ENCODE results near the gene FHOD3. TPM values are rescaled to one million over a fixed set of nuclear protein-coding genes. Genes with fewer than 3 reads are reported as not detected.

Gene FHOD3
- total RNA-seq, 4 donors from 2014 or later: 15.6 to 25.9 (median 21.6) TPM

DNA sequence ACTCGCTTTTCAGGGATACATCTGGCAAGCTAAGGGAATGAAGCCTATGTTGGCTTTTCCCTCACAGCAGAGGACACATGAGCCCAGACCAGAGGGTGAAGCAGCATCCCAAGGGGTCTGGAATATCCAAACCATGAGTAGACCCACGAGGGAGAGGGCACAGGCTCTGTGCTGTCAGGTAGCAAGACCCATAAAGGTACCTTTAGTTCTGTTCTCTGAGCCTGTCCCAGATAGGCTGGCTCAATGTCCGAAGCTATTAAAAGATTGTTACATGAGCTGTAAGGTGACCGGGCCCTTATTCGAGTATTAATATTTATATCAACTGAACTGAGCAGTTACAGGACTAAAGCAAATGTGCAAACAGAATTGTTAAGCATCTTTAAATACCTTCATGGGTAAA is 479.1 kb downstream of the FHOD3 start:
- no peaks in the 10 kb centered on the region for H3K27me3 ChIP-seq
- WGBS, 2 donors: 89 to 95% methylated on average over 5 of the region's 5 CpGs
- no peaks in the 10 kb centered on the region for H3K9me3 ChIP-seq
- no peak for DNase-seq (ENCODE audit: low spot score in 2 of 2)
- no peak overlapping the region for H3K27ac ChIP-seq
- H3K4me1 ChIP-seq: no peaks in the 10 kb centered on the region
- peaks cover 0 to 12% (median 0%) of the 10 kb centered on the region in 3 donors for H3K36me3 ChIP-seq
- no peak overlapping the region for H3K4me3 ChIP-seq
- TF ChIP-seq, protein P1, sequence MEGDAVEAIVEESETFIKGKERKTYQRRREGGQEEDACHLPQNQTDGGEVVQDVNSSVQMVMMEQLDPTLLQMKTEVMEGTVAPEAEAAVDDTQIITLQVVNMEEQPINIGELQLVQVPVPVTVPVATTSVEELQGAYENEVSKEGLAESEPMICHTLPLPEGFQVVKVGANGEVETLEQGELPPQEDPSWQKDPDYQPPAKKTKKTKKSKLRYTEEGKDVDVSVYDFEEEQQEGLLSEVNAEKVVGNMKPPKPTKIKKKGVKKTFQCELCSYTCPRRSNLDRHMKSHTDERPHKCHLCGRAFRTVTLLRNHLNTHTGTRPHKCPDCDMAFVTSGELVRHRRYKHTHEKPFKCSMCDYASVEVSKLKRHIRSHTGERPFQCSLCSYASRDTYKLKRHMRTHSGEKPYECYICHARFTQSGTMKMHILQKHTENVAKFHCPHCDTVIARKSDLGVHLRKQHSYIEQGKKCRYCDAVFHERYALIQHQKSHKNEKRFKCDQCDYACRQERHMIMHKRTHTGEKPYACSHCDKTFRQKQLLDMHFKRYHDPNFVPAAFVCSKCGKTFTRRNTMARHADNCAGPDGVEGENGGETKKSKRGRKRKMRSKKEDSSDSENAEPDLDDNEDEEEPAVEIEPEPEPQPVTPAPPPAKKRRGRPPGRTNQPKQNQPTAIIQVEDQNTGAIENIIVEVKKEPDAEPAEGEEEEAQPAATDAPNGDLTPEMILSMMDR (IDR thresholded peaks at IDR 0.05): no peak
- TF ChIP-seq EP300 (IDR thresholded peaks at IDR 0.05) (no peak), POLR2A (IDR thresholded peaks at IDR 0.05) (no peak)

DNA sequence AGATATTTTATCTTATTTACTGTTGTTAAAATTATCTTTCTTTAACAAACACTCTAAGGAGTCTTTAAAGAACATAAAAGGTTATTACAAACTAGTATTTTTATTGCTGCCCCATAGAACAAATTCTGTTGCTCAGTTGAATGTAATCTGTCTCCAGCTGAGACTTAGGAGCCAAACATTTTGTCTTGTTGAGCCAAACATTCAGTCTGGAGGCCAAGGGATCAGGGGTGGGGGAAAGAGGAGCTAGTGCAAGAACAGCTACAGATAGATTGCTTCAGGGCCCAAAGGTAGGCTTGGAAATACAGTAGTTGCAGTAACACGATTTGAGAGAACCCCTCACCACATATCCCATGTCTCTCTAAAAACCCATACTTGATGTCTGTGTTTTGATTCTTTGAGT is 480.1 kb downstream of the FHOD3 start:
- Histone ChIP-seq H3K27me3 (no peaks in the 10 kb centered on the region), H3K36me3 (peaks cover 0 to 13% (median 0%) of the 10 kb centered on the region in 3 donors), H3K9me3 (no peaks in the 10 kb centered on the region), H3K4me1 (no peaks in the 10 kb centered on the region), H3K27ac (no peak overlapping the region), H3K4me3 (no peak overlapping the region)
- TF ChIP-seq POLR2A (IDR thresholded peaks at IDR 0.05): no peak
- TF ChIP-seq, protein P1 (IDR thresholded peaks at IDR 0.05): no peak
- no peak for TF ChIP-seq EP300 (IDR thresholded peaks at IDR 0.05)
- no peak for DNase-seq (ENCODE audit: low spot score in 2 of 2)
- WGBS, 2 donors: 69 to 81% methylated on average over 1 of the region's 1 CpG

DNA sequence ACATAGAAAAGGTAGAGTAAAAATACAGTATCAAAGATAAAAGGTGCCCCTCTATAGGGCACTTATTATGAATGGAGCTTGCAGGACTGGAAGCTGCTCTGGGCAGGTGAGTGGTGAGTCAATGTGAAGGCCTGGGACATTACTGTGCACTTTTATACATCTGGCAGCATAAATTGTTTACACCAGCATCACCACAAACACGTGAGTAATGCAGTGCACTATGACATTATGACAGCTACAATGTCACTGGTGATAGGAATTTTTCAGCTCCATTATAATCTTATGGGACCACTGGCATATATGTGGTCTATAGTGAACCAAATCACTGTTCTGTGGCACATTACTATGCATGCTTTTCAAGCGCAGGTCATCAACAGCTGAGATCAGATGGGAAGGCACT is 483.2 kb downstream of the FHOD3 start:
- WGBS, 2 donors: 54 to 70% methylated on average over 2 of the region's 2 CpGs

DNA sequence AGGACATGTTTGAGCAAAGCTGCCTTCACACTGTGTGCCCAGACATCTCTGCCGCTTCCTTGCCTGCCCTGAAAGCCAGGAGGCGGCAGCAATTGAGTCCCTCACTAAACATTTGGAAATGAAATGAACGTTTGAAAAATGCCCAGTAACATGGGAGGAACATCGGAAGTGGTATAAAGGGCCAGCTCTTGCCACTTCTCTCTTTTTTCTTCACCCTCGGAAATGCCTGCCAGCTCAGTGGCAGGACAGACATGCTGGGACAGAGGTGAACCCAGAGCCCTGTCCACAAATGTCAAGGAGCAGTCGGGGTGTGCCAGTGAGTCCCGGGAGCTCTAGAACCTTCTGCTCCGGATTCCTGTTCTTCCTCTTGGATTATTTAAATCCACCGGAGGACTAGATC is 485.2 kb downstream of the FHOD3 start:
- H3K4me3 ChIP-seq: no peak overlapping the region
- H3K9me3 ChIP-seq: no peaks in the 10 kb centered on the region
- H3K36me3 ChIP-seq: peaks cover 0 to 17% (median 0%) of the 10 kb centered on the region in 3 donors
- peaks cover 0 to 19% (median 3%) of the 10 kb centered on the region in 4 donors for H3K4me1 ChIP-seq
- no peaks in the 10 kb centered on the region for H3K27me3 ChIP-seq
- H3K27ac ChIP-seq: no peak overlapping the region
- 85 to 87% methylated on average over 9 of the region's 9 CpGs for WGBS, 2 donors
- no peak for DNase-seq (ENCODE audit: low spot score in 2 of 2)
- TF ChIP-seq POLR2A (IDR thresholded peaks at IDR 0.05) (no peak), EP300 (IDR thresholded peaks at IDR 0.05) (no peak)
- TF ChIP-seq, protein P1 (IDR thresholded peaks at IDR 0.05): no peak

More for the DNA sequence above, 483.2 kb downstream of the FHOD3 start:
- Histone ChIP-seq H3K27me3 (no peaks in the 10 kb centered on the region), H3K27ac (no peak overlapping the region), H3K4me3 (no peak overlapping the region), H3K36me3 (peaks cover 0 to 17% (median 0%) of the 10 kb centered on the region in 3 donors), H3K9me3 (no peaks in the 10 kb centered on the region), H3K4me1 (no peaks in the 10 kb centered on the region)
- TF ChIP-seq, protein P1 (IDR thresholded peaks at IDR 0.05): no peak
- TF ChIP-seq EP300 (IDR thresholded peaks at IDR 0.05) (no peak), POLR2A (IDR thresholded peaks at IDR 0.05) (no peak)
- DNase-seq (ENCODE audit: low spot score in 2 of 2): no peak

DNA sequence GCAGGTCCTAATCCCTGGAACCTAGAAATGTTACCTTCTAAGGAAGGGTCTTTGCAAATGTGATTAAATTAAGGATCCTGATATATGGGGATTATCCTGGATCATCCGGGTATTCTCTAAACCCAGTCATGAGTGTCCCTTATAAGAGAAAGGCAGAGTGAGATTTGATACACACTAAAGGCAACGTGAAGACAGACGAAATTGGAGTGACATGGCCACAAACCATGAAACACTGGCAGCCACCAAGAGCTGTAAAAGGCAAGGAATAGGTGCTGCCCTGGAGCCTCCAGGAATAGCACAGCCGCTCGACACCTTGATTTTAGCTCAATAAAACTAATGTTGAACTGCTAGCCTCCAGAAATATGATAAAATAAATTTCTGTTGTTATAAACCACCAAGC is 486.3 kb downstream of the FHOD3 start:
- no peak for TF ChIP-seq POLR2A (IDR thresholded peaks at IDR 0.05)
- TF ChIP-seq, protein P1 (IDR thresholded peaks at IDR 0.05): no peak
- TF ChIP-seq EP300 (IDR thresholded peaks at IDR 0.05): no peak
- Histone ChIP-seq H3K4me3 (no peak overlapping the region), H3K27me3 (no peaks in the 10 kb centered on the region), H3K4me1 (peaks cover 0 to 21% (median 3%) of the 10 kb centered on the region in 4 donors), H3K36me3 (peaks cover 0 to 20% (median 0%) of the 10 kb centered on the region in 3 donors), H3K9me3 (no peaks in the 10 kb centered on the region), H3K27ac (no peak overlapping the region)
- 92 to 96% methylated on average over 5 of the region's 5 CpGs for WGBS, 2 donors
- DNase-seq (ENCODE audit: low spot score in 2 of 2): no peak
